GM19324 (cell line): Measurements from ENCODE around the gene ACACA.

ENCODE experiments used
- ATAC-seq: cut with Tn5 transposase; IDR thresholded peaks from one replicate; pipeline ENCODE4 v1.9.1; 2021; ENCODE audit warnings: mild to moderate bottlenecking, moderate library complexity; ENCODE audit not compliant: unreplicated experiment, low FRiP score

ACACA gene

DNA sequence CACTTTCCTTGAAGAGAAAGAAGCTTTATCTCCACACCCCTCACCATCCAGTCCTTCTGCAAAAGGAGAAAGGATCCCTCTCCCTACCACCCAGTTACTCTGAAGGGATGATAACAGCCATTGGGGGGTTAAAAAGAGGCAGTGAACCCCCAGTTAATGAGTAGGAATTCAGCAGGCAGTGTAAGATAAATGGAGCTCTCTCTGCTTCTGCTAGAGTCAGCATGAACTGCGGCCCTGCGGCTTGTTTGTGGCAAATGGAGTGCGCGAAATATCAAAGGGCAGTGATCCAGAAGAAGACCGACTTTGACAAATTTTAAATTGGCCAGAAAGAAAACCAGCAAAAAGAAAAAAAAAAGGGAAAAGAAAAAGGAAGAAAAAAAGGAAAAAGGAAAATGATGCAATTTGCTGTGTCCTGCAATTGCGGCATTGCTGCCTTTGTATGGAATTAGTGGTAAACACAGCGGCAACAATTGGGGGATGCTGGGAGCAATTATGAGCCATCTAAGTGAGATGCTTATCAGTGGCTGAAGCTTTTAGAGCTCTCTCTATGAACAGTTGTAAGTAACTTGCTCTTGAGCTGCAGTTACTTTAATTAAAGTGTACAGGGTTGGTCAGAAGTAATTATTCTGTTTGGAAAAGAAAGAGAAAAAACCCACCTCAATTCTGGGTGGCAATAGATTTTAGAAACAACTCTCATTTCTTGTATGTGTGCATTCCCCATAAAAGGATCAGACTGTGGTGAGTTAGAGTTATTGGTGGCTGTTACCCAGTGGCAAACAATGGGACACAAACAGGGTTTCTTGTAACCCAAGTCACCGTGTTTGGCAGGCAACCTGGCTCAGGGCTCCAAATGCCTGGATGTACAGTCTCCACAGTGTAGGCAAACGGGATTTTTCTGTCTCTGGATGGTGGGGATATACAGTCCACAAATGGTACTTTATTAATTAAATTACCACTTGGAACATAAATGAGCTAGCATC is 296.6 kb downstream of the ACACA start:
- ATAC-seq, result no peak

DNA sequence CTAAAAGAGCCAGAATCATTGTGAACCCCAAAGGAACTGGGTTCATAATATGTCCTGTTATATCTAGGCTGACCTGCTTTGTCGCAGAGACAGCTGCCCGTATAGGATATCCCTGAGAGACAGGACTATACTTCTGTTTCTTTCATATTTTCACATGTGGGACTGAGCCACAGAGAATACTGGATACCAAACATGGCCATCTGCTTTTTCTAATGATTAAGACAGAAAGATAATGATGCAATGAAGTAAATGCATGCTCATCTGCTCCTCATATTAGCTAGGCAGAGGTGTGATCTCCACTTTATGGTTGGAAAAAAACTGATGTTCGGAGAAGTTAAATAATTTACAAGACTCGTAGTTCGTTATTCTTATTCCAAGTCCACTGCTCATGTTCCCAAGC is 297.5 kb downstream of the ACACA start:
- ATAC-seq, result no peak

DNA sequence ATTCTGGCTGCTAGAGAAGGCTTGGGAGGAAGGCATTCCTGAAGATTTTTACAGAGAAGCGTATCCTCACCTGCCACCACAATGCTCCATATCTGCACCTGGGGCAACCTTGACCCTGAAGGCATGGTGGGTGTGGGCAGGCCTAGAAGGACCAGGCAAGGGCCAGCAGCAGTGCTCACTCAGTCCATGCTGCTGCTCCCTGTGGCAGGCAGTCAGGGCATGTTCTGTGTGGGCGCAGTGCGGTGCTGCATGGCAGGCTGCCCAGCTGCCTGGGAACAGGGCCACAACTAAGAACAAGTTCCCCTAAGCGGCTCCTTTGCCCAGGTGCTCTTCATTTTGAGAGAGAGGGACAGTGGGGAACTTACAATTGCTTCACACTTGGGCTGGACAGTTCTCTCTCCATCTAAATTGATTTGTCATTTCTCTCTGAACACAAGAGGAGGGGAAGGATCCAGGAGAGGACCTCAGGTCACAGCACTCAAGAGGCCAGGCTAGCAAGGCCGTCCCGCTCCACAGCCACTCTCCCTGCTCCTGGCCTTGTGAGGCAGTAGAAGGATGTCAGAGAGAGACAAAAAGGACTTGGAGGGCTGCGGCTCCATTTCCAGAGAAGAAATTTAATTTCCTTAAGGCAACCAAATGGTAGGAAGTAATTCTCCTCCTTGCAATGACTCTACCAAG is 299.1 kb downstream of the ACACA start:
- no peak for ATAC-seq

DNA sequence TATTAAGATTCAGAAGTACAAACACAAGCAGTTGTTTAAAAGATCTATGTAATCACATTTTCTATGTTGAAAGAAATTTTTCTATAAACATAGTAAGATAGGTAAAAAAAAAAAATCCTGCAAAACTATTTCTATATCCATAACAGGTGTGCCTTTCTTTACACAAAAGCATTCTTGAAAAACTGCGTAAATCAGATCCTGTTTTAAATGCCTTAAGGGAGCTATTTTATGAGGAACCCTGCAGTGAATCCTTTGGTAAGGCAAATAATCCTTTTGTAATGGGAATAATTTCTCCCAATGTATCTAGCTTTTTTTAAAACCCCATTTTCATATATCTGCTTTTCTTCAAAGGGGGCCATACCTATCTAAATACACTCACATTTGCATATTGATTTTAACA is 300.6 kb downstream of the ACACA start:
- no peak for ATAC-seq

DNA sequence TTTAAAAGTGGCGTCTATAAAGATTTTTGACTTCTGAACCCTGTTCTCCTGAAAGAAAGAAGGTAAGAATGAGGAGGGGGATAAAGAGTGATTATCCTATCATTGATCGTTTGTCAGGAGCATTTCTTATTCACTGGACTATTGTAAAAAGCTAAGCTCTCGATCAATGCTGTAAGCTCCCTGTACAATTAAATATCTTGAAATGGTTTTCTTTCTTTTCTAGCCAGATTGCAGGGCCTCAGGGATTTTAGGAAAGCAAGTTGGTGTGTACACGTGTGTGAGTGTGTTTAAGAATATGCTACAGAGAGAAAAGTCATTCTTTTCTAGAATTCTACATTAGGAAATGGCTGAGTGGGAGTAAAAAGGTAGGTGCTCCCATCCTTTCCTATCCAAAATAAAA is 303.4 kb downstream of the ACACA start:
- no peak for ATAC-seq

DNA sequence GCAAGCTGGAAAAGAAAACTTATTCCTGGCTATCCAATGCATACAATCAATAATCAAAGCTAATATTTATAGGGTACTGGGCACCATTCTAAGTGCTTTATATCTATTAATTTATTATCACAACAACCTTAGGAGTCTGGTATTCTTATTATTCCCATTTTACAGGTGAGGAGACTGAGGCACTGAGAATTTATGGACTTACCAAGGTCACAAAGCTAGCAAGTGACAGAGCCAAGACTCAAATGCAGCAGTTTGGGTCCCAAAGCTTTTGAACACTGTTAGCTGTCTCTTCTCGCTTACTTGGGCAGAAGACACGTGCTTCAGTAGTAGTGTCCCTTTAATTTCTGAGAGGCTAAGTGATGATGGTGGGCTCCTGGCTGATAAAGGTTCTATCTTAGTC is 305.3 kb downstream of the ACACA start:
- no peak for ATAC-seq

DNA sequence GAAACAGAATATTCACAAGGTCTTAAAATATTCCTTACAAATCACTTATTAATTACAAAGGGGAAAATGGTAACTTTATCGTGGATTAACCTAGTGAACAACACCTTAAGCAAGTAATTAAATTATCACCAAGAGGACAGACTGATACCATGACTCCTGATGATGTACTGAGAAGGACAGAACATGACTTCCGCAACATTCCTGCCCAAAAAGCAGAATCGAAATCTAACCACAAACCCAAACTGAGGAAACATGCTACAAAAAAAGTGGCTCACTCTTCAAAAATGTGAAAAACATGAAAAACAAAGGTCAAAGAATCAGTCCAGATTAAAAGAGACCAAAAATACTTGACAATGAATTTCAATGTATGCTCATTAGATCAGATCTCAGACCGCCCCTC is 306.4 kb downstream of the ACACA start:
- no peak for ATAC-seq

DNA sequence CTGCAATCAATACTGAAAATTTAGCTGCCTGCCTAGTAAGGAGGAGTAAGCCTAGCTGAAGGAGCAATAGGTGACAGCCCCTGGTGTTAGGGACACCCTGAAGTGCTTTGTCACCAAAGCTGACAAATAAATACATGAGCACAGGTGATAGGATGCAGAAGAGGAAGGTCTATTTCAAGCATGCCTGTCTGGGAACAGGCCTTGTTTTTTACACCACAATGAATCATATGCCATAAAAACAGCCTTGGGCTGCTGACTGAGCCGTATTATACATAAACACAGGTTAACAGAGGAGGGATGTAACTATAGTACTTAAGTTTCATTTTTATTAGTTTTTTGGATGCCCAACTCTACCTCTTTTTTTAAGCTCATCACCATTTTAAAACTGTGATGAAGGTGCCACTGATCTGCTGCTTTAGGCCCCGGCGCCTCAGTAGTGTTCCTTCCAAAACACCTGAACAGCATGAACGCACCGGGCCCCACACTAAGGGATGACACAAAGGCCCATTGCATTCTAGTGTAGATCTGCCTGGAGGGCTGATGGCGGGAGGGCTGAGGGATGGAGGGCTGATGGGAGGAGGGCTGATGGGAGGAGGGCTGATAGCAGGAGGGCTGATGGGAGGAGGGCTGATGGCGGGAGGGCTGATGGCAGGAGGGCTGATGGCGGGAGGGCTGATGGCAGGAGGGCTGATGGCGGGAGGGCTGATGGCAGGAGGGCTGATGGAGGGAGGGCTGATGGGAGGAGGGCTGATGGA is 307.5 kb downstream of the ACACA start:
- no peak for ATAC-seq

DNA sequence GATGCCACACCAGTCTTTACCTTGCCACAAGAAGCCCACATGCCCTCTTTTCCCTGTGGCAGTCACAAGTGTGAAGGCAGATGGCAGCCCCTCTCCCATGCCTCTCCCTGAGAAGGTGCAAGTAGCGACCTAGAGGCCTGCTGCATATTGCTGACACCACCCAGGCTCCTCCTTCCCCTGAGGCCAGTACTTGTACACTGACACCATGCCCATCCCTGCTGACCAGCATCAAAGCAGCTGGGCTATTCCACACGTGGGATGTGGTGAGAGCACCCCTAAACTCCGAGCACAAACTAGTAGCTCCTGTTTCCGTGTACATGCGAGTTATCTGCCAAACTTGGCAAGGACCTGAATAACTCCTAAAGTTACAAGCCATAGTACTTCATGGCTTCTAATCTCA is 308.5 kb downstream of the ACACA start:
- ATAC-seq, result no peak

DNA sequence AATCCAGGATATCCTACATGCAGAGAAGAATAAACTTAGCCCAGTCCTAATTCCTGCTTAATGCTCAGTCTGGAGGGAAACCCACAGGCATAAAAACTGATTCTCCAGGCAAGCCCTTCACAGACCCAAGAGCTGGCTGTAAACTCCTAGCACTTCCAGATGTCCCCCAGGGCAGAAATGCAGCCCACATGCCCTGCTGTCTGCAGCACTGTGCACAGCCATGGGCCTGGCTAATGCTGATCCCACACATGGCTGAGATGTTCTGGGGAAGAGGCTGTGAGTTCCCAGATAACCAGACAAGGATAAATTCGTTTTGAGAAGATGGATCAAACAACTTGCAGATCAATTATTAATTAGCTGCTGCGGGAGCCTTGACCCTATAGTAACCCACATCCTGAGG is 309.5 kb downstream of the ACACA start:
- no peak for ATAC-seq

DNA sequence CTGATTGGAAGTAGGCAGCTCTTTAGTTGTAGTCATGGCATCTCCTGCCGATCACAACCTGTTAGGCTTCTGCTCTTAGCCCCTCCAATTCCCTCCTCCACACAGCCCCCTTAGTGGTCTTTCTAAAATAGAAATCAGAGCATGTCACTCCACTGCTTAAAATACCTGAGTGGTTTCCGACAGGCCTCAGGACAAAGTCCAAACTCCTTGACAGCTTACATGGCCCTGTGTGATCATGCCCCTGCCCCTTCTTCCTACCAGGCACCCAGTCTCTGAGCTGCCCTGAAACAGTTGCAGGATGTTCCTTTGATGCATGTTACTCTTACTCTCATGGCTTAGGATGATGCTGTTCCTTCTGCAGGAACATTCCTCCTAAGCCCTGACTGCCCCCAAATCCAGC is 310.6 kb downstream of the ACACA start:
- ATAC-seq, result no peak

DNA sequence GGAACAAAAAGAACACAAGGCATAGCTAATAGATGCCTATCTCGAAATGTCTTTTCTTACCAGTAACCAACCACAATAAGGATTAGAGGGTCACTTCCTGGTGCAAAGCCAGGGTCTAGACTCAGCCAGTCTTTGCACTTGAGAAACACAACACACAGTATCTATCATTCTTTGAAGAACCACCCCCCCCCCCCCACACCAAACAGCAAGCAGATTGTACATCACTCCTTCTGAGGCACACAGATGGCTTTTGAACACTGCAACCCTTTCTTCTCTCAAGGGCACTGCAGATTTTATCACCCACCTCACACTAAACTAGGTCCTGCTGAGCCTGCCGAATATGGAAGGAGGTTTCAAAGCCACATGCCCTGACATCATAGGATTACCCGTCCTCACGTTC is 312.2 kb downstream of the ACACA start:
- no peak for ATAC-seq

DNA sequence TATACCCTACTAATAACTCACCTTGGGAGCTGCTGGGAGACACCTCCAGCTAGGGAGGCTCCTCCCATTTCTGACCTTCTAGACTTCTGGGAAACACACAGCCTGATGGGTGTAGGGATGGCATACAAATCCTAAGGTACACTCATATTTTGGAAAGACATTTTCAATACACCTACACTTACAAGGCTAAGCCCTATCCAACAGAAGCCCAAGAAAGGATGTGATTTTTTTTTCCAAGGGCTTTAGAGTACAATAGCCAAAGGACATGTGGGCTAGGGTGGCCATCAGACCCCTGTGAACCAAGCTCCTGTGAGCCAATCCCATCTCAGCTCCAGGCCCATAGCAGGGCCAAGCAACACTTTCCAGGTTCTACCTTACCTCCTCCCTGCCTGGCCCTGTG is 313.9 kb downstream of the ACACA start:
- no peak for ATAC-seq

DNA sequence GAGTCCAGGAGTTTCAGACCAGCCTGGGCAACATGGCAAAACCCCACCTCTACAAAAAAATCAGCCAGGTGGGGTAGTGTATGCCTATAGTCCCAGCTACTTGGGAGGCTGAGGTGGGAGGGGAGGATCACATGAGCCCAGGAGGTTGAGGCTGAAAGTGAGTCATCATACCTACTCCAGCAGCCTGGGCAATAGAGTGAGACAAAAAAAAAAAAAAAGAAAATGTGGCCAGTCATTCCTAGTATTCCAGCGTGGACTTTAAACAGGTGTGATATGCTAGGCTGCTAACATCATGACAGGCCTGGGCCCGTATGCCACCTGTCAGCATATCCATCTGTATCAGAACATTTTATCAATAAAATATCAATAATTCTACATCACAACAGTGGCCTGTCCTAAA is 314.6 kb downstream of the ACACA start:
- no peak for ATAC-seq

DNA sequence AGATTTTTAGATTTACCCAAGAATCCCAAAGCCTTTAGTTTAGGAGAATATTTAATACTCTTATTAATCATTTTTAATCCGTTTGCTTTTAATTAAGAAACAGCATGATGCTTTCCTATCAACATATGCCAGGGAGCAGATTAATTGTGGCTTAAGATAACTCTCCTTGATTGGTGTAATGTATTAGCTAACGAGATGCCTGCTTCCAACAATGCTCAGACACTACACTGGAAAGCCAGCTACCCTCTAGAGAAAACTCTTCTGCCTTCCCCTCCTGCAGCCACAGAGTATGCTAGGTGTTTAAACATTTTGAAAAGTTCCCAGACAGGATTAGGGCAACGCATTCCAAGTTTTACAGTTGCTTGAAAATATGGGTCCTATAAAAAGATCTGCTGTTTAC is 315.7 kb downstream of the ACACA start:
- no peak for ATAC-seq

DNA sequence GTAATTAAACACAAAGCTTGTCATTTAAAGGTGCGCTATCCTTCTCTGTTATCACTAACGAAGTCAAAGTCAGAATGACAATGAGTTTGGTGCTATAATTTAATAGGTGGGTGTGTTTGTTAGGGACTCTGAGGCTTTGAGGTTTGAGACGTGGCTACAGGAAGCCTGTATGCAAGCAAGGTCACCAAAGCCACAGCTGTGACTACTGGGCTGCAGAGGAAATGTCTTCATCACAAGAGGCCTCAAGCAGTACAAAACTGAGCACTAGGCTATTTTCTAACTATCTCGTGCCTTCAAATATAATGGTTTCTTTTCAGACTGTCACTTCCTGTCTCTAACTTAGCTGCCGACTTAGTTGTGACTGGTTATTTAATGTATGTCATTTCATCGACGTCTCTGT is 316.7 kb downstream of the ACACA start:
- no peak for ATAC-seq

DNA sequence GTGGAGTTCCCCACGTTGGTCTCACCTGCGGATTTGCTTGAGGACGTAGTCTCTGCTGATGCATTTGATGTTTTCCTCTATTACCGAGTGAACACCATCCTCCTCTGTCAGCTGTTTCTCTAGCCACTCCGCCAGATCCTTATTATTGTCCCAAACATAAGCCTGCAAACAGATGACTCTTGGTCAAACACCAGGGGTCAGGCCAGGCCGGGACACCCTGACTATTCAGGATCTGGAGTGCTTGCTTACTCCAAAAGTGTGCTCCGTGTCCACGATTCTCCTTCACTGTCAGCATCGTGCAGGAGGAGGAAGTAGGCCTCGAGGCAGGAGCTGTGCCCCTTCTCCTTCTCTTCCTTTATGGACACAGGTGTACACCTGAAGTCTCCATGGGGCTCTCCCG is 317.7 kb downstream of the ACACA start:
- no peak for ATAC-seq

DNA sequence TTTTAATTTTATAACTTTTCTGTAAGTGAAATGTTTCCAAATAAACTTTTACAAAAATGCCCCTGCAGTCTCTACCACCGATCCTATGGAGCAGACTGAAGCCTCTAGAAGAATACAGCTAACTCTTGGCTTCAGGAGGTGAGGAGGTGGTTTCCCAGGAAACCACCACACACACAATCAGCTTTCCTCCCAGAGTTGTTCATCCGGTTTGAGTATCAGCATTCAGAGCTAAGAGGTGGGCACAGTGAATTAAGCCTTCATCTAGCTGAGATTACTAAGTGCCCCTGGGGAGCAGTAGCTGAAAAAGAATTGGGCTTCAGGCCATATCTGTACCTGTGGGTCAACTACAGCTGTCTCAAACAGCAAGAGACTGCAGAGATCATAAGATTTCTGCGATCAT is 318.2 kb downstream of the ACACA start:
- no peak for ATAC-seq

DNA sequence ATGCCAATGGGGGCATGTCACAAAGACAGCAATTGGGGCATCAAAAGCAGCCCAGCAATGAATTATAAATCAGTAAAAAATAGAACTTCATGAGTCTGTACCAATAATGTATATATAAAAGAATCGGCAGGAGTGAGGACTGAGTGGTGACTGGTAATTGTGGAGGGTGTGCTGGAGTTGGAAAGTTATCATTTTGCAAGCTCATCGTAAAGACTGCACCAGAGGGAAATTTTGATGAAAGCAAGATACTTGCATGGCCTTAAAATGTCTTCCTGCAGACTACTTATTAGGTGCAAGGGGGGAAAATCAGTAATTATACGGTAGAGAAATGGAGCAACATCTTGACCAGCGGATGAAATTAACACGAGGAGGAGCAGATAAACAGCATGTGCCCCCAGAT is 319.0 kb downstream of the ACACA start:
- ATAC-seq, result no peak

DNA sequence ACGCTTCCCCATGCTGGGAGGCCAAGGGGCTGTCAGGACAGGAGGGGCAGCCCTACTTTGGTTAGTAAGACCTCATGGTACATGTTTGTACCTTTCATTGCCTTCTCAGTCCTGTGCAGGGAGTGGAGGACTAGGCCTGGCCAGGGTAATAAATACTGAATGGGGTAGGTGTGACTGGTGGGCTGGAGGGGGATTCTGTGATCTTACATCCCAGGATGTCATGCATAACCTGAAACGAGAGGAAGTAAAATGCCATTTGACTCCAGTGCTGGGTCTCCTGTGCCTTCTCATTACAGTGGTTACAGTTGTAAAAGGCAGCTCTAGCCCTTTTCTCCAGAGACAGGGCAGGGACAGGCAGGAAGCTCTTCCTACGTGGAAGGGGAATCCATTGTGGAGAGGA is 319.7 kb downstream of the ACACA start:
- ATAC-seq, result no peak

DNA sequence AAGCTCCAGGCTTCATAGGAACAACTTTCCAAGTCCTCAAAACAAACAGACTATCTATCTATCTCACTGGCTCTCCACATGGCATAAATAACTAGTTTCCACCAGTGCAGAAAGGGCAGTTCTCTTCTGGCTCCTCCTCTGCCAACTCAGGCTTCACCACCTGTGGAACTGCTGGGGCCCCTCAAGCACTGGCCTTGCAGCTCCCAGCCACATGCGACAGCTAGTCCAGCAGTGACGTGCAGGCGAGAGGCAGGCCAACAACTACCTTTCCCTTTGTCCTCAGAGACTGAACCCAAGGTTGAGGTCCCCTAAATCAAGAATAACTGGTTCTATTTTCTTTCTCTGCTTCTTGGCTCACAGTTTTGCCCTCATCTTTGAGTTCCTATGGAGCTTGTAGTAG is 320.3 kb downstream of the ACACA start:
- ATAC-seq, result no peak
